ENCODE results near the gene NEDD4L.

GRCh38 chr18:58114766-58115165, 70.7 kb downstream of the NEDD4L start:
- TF ChIP-seq SUZ12 (IDR thresholded peaks at IDR 0.05; ENCODE audit: extremely low read depth, insufficient read depth, insufficient read length) (no peak), ZNF274 (IDR thresholded peaks at IDR 0.05; ENCODE audit: low read depth, low read length) (no peak), YY1 (IDR thresholded peaks at IDR 0.05; ENCODE audit: insufficient read depth, insufficient read length) (no peak)

Measured in NT2/D1 (cell line).